Measurements from ENCODE around the gene PRR23E.

PRR23E gene

DNA sequence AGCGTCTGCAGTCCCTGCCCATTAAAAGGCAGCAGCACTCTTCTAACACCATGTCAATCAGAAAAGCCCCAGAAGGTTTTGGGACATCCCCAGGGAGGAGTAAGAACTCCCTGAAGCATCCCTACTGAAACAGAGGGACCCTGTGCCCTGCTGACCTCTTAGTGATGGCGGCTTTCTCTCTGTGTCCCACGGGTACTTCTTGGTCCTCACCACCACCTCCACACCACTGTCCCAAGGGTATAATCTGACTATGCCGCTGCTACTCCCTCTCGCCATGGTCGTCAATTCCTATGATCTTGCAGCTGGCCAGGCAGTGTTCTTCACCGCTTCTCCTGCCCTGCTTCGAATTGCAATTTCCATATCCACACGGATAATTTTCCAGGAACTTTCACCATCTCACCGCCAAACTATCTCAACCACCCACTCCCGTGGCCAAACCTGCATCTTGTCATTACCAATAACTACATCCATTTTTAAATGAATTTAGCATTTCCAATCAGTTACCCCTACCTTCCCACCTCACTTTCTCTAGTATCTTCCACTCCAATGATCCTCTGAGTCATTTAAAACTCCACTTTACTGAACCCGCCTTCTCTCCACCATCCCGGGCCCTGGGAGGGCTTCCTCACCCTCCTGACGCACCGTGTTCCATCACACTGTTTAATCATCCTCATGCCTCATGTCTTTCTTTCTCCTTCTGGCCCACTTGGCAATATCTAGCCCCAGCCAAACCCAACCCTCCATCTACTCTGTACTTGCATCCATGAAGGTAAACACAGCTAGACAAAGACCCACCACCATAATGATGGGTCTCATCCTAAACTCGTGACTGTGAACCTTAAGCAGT is 23.7 kb downstream of the PRR23E start:
- TF ChIP-seq CREB1 (IDR thresholded peaks at IDR 0.05; ENCODE audit: low read depth): no peak
- no peak for TF ChIP-seq FOXM1 (IDR thresholded peaks at IDR 0.05; ENCODE audit: borderline replicate concordance, low read depth)
- no peak for TF ChIP-seq EP300 (IDR thresholded peaks at IDR 0.05; ENCODE audit: borderline replicate concordance)
- TF ChIP-seq, protein P1, sequence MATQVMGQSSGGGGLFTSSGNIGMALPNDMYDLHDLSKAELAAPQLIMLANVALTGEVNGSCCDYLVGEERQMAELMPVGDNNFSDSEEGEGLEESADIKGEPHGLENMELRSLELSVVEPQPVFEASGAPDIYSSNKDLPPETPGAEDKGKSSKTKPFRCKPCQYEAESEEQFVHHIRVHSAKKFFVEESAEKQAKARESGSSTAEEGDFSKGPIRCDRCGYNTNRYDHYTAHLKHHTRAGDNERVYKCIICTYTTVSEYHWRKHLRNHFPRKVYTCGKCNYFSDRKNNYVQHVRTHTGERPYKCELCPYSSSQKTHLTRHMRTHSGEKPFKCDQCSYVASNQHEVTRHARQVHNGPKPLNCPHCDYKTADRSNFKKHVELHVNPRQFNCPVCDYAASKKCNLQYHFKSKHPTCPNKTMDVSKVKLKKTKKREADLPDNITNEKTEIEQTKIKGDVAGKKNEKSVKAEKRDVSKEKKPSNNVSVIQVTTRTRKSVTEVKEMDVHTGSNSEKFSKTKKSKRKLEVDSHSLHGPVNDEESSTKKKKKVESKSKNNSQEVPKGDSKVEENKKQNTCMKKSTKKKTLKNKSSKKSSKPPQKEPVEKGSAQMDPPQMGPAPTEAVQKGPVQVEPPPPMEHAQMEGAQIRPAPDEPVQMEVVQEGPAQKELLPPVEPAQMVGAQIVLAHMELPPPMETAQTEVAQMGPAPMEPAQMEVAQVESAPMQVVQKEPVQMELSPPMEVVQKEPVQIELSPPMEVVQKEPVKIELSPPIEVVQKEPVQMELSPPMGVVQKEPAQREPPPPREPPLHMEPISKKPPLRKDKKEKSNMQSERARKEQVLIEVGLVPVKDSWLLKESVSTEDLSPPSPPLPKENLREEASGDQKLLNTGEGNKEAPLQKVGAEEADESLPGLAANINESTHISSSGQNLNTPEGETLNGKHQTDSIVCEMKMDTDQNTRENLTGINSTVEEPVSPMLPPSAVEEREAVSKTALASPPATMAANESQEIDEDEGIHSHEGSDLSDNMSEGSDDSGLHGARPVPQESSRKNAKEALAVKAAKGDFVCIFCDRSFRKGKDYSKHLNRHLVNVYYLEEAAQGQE (IDR thresholded peaks at IDR 0.05; ENCODE audit: low read depth): no peak
- TF ChIP-seq TCF12 (IDR thresholded peaks at IDR 0.05; ENCODE audit: low read depth): no peak
- TF ChIP-seq, protein P2, sequence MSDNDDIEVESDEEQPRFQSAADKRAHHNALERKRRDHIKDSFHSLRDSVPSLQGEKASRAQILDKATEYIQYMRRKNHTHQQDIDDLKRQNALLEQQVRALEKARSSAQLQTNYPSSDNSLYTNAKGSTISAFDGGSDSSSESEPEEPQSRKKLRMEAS (IDR thresholded peaks at IDR 0.05): no peak
- TF ChIP-seq CEBPB (IDR thresholded peaks at IDR 0.05): no peak
- TF ChIP-seq NFIC (IDR thresholded peaks at IDR 0.05): no peak
- TF ChIP-seq ZBTB7A (IDR thresholded peaks at IDR 0.05; ENCODE audit: low read depth): no peak
- TF ChIP-seq TEAD4 (IDR thresholded peaks at IDR 0.05): no peak
- no peak for TF ChIP-seq EGR1 (IDR thresholded peaks at IDR 0.05)
- no peak for TF ChIP-seq YY1 (IDR thresholded peaks at IDR 0.05; ENCODE audit: low read depth)
- TF ChIP-seq, protein P3, sequence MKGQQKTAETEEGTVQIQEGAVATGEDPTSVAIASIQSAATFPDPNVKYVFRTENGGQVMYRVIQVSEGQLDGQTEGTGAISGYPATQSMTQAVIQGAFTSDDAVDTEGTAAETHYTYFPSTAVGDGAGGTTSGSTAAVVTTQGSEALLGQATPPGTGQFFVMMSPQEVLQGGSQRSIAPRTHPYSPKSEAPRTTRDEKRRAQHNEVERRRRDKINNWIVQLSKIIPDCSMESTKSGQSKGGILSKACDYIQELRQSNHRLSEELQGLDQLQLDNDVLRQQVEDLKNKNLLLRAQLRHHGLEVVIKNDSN (IDR thresholded peaks at IDR 0.05): no peak
- no peak for TF ChIP-seq TAF1 (IDR thresholded peaks at IDR 0.05; ENCODE audit: low read depth)
- no peak for TF ChIP-seq RAD21 (IDR thresholded peaks at IDR 0.05; ENCODE audit: low read depth)

DNA sequence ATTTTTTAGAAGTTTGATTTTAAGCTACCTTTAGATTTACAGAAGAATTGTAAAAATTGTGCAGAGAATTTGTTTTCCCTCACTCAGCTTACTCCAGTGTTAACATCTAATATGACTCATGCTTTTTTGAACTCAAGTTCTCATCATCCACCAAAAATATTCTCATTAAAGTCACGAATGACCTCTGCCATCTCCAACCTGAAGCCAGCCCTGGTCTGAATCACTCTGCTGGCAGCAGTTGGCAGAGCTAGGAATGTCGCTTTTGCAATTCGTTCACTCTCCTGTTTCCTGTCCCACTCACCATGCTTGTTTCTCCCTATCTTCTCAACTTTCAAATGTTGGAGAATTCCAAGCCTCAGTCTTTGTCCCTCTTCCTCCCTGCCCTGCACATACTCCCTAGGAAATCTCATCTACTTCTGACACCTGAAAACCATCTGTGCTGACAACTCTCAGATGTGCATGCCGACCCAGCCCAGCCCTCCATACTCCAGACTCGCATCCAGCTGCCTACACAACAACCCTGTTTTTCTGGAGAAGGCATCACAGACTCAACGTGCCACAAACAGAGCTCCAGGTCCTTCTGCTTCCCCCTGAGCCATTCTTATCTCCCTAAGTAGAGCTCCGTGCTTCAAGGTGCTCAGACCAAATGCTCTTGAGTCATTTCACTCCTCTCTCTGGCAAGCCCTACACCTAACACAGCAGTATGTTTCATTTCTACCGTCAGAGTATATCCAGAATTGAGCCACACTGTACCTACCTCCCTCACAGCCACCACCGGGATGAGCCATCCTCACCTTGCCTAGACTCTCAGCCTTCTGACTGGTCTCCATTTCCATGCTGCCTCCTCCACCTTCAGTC is 24.9 kb downstream of the PRR23E start:
- TF ChIP-seq NFIC (IDR thresholded peaks at IDR 0.05) (no peak), TAF1 (IDR thresholded peaks at IDR 0.05; ENCODE audit: low read depth) (no peak)
- TF ChIP-seq, protein P3 (IDR thresholded peaks at IDR 0.05): no peak

DNA sequence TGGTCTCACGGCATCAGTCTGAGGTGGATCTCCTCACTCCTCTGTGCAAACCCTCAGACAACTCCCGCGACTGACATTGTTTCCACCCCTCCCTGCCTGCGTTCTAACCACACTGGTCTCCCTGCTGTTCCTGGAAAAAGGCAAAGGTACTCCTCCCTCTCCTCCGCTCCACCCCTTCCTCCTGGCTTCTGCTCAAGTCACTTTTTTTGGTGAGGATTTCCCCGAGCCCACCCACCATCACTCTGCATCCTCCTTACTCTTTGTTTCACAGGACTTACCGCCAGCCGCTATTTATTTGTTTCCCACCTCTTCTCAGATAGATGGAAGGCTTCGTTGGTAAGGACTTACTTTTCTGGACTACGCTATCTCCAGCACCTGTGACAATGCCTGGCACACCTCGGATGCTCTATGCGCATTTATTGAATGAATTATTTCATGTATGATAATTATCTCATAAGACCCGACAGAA is 25.6 kb downstream of the PRR23E start:
- TF ChIP-seq NFIC (IDR thresholded peaks at IDR 0.05) (no peak), EGR1 (IDR thresholded peaks at IDR 0.05) (no peak), TEAD4 (IDR thresholded peaks at IDR 0.05) (no peak), TCF12 (IDR thresholded peaks at IDR 0.05; ENCODE audit: low read depth) (no peak), CEBPB (IDR thresholded peaks at IDR 0.05) (no peak), EP300 (IDR thresholded peaks at IDR 0.05; ENCODE audit: borderline replicate concordance) (no peak)
- TF ChIP-seq, protein P3 (IDR thresholded peaks at IDR 0.05): no peak
- TF ChIP-seq, protein P1 (IDR thresholded peaks at IDR 0.05; ENCODE audit: low read depth): no peak

DNA sequence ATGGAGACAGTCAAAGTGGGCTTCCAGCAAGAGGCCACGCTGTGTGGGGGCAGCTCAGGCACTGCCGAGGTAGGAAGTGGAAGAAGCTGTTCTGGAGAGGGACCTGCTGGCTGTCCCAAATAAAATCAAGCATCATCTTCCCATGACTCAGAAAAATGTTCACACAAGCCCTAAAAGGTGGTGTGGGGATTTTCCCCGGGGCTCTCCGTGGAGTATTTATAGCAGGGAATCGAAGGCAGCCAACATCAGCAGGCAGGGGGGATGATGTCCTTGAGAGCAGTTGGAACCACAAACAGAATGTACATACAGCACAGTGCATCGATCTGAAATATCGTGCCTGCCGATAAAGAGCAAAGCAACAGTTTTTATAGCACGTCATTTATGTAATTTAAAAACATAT is 27.6 kb downstream of the PRR23E start:
- TF ChIP-seq EGR1 (IDR thresholded peaks at IDR 0.05) (no peak), ZBTB7A (IDR thresholded peaks at IDR 0.05; ENCODE audit: low read depth) (no peak), YY1 (IDR thresholded peaks at IDR 0.05; ENCODE audit: low read depth) (no peak), TAF1 (IDR thresholded peaks at IDR 0.05; ENCODE audit: low read depth) (no peak), CEBPB (IDR thresholded peaks at IDR 0.05) (no peak), CREB1 (IDR thresholded peaks at IDR 0.05; ENCODE audit: low read depth) (no peak), NFIC (IDR thresholded peaks at IDR 0.05) (no peak), TCF12 (IDR thresholded peaks at IDR 0.05; ENCODE audit: low read depth) (no peak), EP300 (IDR thresholded peaks at IDR 0.05; ENCODE audit: borderline replicate concordance) (no peak), RAD21 (IDR thresholded peaks at IDR 0.05; ENCODE audit: low read depth) (no peak), FOXM1 (IDR thresholded peaks at IDR 0.05; ENCODE audit: borderline replicate concordance, low read depth) (no peak), TEAD4 (IDR thresholded peaks at IDR 0.05) (no peak)
- TF ChIP-seq, protein P3 (IDR thresholded peaks at IDR 0.05): no peak
- TF ChIP-seq, protein P2 (IDR thresholded peaks at IDR 0.05): no peak
- TF ChIP-seq, protein P1 (IDR thresholded peaks at IDR 0.05; ENCODE audit: low read depth): no peak
